ENCODE data around the gene KIAA1549.

DNA sequence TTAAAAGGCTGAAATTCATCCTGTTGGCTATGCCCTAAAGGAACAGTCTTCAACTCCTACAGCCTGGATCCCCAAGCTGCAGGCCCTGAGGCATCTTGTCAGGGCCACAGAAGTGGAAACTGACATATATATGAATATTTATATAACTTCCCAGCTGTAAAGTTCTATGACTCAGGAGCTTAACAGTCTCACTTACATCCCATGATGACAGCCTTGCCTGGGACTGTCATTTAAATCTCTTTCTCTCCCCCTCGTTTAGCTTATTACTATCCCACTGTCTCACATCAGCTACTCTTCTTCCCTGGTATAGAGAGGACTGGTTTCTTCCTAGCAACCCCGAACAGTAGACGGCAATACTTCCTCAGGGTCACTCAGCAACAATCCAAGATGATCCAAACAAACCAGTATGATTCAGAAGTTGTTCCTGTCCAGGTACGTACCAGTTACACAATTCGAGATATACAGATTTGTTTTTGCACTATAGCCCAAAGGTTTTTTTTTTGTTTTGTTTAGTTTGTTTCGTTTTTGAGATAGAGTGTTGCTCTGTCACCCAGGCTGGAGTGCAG is 22.7 kb downstream of the KIAA1549 start:
- TF ChIP-seq EZH2 (IDR thresholded peaks at IDR 0.05; ENCODE audit: low read length), result no peak
- TF ChIP-seq, protein P1, sequence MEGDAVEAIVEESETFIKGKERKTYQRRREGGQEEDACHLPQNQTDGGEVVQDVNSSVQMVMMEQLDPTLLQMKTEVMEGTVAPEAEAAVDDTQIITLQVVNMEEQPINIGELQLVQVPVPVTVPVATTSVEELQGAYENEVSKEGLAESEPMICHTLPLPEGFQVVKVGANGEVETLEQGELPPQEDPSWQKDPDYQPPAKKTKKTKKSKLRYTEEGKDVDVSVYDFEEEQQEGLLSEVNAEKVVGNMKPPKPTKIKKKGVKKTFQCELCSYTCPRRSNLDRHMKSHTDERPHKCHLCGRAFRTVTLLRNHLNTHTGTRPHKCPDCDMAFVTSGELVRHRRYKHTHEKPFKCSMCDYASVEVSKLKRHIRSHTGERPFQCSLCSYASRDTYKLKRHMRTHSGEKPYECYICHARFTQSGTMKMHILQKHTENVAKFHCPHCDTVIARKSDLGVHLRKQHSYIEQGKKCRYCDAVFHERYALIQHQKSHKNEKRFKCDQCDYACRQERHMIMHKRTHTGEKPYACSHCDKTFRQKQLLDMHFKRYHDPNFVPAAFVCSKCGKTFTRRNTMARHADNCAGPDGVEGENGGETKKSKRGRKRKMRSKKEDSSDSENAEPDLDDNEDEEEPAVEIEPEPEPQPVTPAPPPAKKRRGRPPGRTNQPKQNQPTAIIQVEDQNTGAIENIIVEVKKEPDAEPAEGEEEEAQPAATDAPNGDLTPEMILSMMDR (optimal IDR thresholded peaks at IDR 0.05 in 1 of 3, IDR thresholded peaks at IDR 0.05 in 1 of 3, conservative IDR thresholded peaks at IDR 0.05 in 1 of 3; ENCODE audit: extremely low read depth in 1 of 3, insufficient read depth in 2 of 3, low read length in 3 of 3), result no peak

All from keratinocyte (primary cell).